ENCODE results near the gene USP5. TPM values are rescaled to one million over a fixed set of nuclear protein-coding genes. Genes with fewer than 3 reads are reported as not detected.
"Not testable (repeated sequence)": the region's sequence is repeated elsewhere in the genome, so short reads cannot be mapped to it uniquely, and the experiment has no call there.

The USP5 gene
- polyA plus RNA-seq, 4 donors = 56.5 to 71.2 (median 61.1) TPM

DNA sequence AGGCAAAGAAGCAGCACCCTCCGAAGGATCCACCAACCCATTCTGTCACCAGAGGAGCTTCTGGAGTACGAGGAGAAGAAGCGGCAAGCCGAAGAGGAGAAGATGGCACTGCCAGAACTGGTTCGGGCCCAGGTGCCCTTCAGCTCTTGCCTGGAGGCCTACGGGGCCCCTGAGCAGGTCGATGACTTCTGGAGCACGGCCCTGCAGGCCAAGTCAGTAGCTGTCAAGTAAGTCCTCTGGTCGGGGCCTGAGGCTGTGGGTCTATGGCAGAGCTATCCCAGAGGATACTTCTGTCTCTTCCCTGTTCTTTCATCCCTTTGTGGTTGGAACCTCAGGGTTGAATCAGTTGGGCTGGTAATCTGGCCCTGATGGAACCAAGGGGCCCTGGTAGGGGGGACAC, 9.4 kb downstream of the USP5 start:
- DNase-seq (ENCODE audit: low read depth in 4 of 4, low spot score in 3 of 4) = no peak

DNA sequence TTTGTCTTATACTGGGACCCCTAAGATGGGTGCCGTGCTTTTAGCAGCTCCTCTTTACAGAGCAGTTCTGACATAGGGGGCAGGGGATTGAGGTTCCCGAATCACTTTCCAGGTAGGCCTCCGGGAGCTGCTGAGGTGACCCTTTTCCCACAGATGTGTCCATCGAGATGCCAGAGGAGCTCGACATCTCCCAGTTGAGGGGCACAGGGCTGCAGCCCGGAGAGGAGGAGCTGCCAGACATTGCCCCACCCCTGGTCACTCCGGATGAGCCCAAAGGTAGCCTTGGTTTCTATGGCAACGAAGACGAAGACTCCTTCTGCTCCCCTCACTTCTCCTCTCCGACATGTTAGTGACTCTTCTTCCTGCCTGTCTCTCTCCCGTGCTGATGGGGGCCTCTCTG, 11.1 kb downstream of the USP5 start:
- DNase-seq (ENCODE audit: low read depth in 4 of 4, low spot score in 3 of 4) = no peak

GRCh38 chr12:6863586-6864321, 11.8 kb downstream of the USP5 start:
- no peak for DNase-seq (ENCODE audit: low read depth in 4 of 4, low spot score in 3 of 4)

DNA sequence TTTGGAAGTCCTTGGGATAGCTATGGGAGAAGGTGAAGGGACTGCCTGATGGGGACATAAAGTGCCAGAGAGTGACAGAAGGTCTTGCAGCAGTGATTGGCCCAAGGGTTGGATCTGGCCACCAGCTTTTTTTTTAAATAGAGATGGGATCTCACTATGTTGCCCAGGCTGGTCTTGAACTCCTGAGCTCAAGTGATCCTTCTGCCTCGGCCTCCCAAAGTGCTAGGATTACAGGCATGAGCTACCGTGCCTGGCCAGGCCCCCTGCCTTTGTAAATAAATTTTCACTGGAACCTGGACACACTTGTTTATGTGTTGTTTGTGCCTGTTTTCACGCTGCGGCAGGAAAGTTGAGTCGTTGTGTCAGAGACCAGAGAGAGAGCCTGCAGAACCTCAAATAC, 13.4 kb downstream of the USP5 start:
- DNase-seq (ENCODE audit: low read depth in 4 of 4, low spot score in 3 of 4) = not testable (repeated sequence)

- DNase-seq (ENCODE audit: low read depth in 4 of 4, low spot score in 3 of 4) = no peak
Measured at GRCh38 chr12:6866163-6866919, 14.4 kb downstream of the USP5 start.

DNA sequence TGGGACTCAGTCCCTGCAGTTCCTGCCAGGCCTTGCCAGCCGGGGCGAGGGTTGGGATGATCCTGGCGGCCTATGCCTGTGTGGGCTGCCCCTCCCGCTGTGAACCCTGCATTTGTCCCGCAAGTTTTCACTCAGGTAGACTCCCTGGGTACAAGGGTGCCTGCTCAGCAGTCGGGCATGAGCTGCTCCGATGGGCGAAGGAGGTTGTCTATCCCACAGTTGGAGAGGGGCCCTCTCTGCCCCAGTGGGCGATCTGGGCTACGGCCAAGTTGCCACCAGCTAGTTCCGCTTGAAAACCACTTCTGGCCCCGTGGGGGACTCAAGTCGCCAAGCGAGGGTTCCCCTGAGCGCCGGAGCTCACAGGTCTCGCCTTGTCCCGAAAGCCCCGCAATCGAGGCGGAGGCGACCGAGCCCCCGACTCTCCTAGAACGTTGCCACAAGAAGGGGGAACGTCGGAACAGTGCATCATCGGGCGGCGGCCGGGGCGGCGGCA, 15.0 kb downstream of the USP5 start:
- DNase-seq (ENCODE audit: low read depth in 4 of 4, low spot score in 3 of 4) = no peak

DNA sequence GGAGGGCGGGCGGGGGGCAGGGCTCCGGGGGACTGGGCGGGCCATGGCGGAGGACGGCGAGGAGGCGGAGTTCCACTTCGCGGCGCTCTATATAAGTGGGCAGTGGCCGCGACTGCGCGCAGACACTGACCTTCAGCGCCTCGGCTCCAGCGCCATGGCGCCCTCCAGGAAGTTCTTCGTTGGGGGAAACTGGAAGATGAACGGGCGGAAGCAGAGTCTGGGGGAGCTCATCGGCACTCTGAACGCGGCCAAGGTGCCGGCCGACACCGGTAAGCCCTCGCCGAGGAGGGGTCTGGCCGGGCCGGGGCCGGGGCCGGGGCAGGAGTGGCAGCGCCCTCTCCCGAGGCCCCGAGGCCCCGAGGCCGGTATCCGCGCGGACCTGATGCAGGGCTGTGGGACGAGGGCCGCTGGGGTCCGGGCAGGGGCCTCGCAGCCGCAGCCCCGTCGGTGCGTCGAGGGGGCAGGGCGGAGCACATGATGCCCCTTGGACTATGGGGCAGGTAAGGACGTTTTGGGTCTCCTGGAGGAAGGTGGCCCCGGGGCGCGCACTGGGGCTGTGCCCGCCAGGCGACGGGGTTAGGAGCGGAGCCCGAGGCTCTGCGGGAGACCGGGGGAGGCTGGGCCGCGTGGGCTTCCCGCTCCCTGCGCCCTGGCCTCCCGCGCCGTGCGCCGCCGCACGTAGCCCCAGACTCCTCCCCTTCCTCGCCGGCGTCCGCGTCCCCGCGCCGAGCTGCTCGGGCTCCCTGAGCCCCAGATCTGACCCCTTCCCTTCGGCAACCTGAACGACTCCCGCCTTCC, 15.7 kb downstream of the USP5 start, which contains the start of gene TPI1:
TSS of gene TPI1 (plus strand) at position 119 of the 798 bp plus-strand sequence. CDS start at position 155, 36 bp downstream.
- DNase-seq (ENCODE audit: low read depth in 4 of 4, low spot score in 3 of 4) = peak in 1 of 4 donors; percentile 70

DNA sequence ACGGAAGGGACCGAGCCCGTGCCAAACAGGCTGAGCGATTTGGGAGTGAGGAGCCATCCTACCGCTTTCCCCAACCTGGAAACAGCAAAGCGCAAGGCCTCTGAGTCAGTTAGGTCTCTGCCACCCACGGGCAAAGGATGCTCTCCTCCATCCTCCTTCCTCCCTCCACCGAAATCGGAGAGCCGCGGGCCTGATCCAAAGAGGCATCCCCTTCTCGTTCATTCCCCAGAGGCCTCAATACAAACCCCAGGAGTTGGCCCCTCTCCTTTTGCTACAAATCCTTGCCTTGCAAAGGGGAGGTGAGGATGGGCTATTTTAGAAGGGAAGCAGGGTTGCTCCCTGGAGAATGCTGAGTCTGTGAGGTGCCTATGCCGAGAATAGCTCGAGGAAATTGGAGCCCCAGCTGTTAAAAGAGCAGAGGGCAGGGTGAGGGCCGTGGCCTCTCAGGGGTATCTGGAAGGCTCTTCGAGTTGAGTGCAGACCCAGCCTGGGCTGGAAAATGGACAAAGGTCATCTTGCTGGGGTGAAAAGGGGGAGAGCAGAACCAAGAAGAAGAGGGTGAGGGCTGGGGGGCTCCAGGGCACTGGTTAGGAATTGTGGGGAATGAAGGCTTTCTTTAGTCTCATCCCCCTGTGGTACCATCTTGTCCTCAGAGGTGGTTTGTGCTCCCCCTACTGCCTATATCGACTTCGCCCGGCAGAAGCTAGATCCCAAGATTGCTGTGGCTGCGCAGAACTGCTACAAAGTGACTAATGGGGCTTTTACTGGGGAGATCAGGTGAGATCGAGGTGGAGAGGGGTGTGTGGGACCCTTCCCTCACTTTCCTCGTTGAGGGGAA, 16.5 kb downstream of the USP5 start:
- DNase-seq (ENCODE audit: low read depth in 4 of 4, low spot score in 3 of 4) = no peak

DNA sequence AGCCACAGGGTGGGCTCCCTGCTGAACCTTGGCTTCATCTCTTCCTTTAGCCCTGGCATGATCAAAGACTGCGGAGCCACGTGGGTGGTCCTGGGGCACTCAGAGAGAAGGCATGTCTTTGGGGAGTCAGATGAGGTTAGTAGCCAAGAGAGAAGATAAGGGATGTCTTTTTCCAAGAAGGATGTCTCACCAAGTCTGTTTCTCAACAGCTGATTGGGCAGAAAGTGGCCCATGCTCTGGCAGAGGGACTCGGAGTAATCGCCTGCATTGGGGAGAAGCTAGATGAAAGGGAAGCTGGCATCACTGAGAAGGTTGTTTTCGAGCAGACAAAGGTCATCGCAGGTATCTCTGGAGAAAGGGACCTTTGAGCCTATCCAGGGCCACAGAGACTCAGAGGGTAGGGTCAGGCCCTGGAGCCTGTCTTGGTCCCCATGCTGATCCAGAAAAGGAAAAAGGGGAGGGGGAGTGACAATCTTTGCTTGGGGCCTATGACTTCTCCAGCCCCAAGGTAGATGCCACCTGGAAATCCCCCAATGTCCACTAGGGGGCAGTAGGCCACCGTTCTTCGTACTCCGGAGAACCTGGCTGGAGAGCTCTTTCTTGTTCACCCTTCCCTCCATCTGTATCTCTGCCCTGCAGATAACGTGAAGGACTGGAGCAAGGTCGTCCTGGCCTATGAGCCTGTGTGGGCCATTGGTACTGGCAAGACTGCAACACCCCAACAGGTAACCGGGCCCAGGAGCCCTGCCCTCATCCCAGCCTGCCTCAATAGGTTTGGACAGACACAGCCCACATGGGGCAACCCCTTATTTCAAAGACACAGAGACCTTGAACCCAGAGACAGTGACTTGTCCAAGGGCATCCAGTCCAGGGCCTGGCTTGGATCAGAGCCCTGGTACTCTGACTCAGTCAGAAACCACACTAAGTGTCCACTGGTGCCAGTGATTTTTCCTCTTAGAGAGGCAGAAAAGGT, 17.4 kb downstream of the USP5 start:
- DNase-seq (ENCODE audit: low read depth in 4 of 4, low spot score in 3 of 4) = peak in 1 of 4 donors; percentile 81

DNA sequence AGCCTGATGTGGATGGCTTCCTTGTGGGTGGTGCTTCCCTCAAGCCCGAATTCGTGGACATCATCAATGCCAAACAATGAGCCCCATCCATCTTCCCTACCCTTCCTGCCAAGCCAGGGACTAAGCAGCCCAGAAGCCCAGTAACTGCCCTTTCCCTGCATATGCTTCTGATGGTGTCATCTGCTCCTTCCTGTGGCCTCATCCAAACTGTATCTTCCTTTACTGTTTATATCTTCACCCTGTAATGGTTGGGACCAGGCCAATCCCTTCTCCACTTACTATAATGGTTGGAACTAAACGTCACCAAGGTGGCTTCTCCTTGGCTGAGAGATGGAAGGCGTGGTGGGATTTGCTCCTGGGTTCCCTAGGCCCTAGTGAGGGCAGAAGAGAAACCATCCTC, 18.4 kb downstream of the USP5 start:
- not testable (repeated sequence) for DNase-seq (ENCODE audit: low read depth in 4 of 4, low spot score in 3 of 4)

DNA sequence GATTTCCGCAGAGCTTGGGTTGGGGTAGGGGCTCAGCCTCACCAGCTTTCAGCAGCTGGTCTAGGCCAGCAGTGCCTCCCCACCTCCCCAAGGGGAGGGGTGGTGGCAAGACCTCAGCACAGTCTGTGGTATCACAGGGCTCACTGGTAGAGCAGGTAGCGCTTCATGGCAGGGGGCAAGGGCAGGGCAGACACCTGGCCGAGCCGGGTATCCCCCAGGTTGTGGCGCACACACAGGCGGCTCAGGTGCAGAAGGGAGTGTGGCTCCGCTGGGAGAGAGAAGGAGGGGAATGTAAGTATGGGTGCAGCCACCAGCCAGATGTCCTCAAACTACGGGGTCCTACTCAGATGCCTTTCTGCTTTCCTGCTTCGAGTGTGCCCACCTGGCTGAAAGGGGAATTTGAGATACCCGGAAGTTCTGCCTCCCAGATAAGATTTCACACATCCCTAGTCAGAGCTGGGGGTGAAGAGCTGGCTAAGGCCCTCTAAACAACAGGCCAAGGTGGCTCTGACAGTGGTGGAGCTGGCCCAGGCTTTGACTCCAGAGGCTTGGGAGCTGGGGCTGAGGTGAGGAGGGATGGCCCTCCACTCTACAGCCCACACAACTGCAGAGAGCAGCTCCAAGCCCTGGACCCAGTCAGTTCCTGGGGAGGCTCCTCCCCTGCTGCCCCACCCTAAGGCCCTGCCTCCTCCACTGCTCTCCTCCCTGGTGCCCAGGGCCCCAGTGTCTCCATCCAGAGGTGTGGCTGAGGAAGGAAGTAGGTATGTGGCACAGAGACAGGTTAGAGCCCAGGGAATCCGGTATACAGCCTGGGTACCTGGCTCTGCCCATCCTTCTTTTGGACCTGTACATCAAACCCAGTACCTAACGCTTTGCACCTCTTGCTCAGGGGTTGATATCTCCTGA, 19.4 kb downstream of the USP5 start:
- no peak for DNase-seq (ENCODE audit: low read depth in 4 of 4, low spot score in 3 of 4)

GRCh38 chr12:6872073-6873048, 20.4 kb downstream of the USP5 start:
- peak in 1 of 4 donors; percentile 82 for DNase-seq (ENCODE audit: low read depth in 4 of 4, low spot score in 3 of 4)

- DNase-seq (ENCODE audit: low read depth in 4 of 4, low spot score in 3 of 4) = peak; percentile 95 to 98 (median 95)
Measured at GRCh38 chr12:6873094-6874014, 21.4 kb downstream of the USP5 start, which contains the start of gene SPSB2. TSS of gene SPSB2 (minus strand) at chr12:6873303. CDS start at chr12:6872901, 402 bp downstream.

DNA sequence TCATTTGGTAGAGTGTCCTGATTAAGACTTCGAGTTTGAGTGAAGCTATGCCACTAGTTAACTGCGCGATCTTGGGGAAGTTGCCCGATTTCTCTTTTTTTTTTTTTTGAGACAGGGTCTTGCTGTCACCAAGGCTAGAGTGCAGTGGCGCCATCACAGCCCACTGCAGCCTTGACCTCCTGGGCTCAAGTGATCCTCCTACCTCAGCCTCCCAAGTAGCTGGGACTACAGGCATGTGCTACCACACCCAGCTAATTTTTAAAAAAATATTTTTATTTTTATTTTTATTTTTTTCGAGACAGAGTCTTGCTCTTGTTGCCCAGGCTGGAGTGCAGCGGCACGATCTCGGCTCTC, 22.0 kb downstream of the USP5 start:
- not testable (repeated sequence) for DNase-seq (ENCODE audit: low read depth in 4 of 4, low spot score in 3 of 4)

- DNase-seq (ENCODE audit: low read depth in 4 of 4, low spot score in 3 of 4) = not testable (repeated sequence)
Measured at GRCh38 chr12:6879824-6880223, 27.9 kb downstream of the USP5 start.
